Progenitor cell of endocrine pancreas (in vitro differentiated cells): ENCODE data around the gene CCDC9B. TPM values are rescaled to one million over a fixed set of nuclear protein-coding genes. Genes with fewer than 3 reads are reported as not detected.
A peak's percentile ranks its signal among the peaks of the same experiment; 100 is the strongest.

ENCODE experiments used
- DNase-seq: peaks from one replicate; pipeline ENCODE4 v3.0.0; 2021; ENCODE audit warnings: low spot score; ENCODE audit not compliant: unreplicated experiment
- H3K27ac Mint-ChIP-seq: 2 replicates; pipeline ENCODE4 v1.8.0; 2021; ENCODE audit warnings: mild to moderate bottlenecking, moderate library complexity, mixed read lengths
- H3K27me3 Mint-ChIP-seq: 2 replicates; pipeline ENCODE4 v1.8.0; 2021; ENCODE audit warnings: mixed read lengths
- H3K36me3 Mint-ChIP-seq: 2 replicates; pipeline ENCODE4 v1.8.0; 2022; ENCODE audit warnings: mixed read lengths; ENCODE audit not compliant: insufficient read depth
- H3K4me1 Mint-ChIP-seq: 2 replicates; pipeline ENCODE4 v1.8.0; 2021; ENCODE audit warnings: low read depth, mixed read lengths
- H3K4me3 Mint-ChIP-seq: 2 replicates; pipeline ENCODE4 v1.8.0; 2021; ENCODE audit warnings: low read depth, mild to moderate bottlenecking, moderate library complexity, mixed read lengths
- H3K9me3 Mint-ChIP-seq: 2 replicates; pipeline ENCODE4 v1.8.0; 2021; ENCODE audit warnings: low read depth, mixed read lengths
- total RNA-seq: library from RNA; stranded (reverse); gene quantifications from 2 replicates; pipeline ENCODE4 v1.2.1, GENCODE V29; 2021
- TF ChIP-seq, protein P1 (sequence below): fragments of 200-600 bp; sonication (generic); IDR thresholded peaks from one replicate; pipeline ENCODE4 v1.5.0; 2021; ENCODE audit warnings: antibody characterized with exemption, mild to moderate bottlenecking; ENCODE audit not compliant: unreplicated experiment

Gene CCDC9B
- total RNA-seq, 1 donor from 2014 or later = 0.07 TPM

DNA sequence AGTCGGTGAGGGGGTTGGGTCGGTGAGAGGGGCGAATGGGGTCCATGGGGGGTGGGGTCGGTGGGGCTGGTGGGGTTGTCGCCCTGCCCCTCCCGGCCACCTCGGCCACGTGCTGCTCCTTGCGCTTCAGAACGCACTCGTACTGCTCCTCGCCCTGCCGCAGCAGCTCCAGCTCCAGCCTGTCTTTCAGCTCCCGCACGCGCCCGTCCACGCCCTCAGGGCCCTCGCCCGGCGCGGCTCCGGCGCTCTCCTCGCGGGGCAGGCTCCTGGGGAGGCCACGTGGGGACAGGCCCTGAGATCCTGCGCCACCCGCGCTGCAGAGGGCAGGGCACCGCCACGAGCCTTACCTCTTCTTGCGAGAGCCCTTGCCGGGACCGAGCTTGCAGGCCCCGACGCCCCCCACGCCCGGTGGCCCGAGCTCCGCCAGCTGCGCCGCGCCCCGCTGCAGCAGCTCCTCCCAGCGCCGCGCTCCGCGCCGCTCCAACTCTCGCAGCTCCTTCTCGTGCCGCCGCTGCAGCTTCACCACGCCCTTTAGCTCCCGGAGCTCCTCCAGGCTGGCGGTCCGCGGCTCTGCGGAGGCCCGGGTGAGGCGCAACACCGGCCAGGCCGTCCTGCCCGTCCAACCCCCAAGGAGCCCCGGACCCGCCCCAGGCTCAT, 49.7 kb downstream of the CCDC9B start:
- Mint-ChIP-seq H3K27ac (no peak overlapping the region), H3K4me1 (peaks cover 1% of the 10 kb centered on the region), H3K27me3 (peaks cover 79% of the 10 kb centered on the region), H3K9me3 (no peaks in the 10 kb centered on the region), H3K4me3 (no peak overlapping the region), H3K36me3 (no peaks in the 10 kb centered on the region)
- DNase-seq = peak; percentile 44
- TF ChIP-seq, protein P1, sequence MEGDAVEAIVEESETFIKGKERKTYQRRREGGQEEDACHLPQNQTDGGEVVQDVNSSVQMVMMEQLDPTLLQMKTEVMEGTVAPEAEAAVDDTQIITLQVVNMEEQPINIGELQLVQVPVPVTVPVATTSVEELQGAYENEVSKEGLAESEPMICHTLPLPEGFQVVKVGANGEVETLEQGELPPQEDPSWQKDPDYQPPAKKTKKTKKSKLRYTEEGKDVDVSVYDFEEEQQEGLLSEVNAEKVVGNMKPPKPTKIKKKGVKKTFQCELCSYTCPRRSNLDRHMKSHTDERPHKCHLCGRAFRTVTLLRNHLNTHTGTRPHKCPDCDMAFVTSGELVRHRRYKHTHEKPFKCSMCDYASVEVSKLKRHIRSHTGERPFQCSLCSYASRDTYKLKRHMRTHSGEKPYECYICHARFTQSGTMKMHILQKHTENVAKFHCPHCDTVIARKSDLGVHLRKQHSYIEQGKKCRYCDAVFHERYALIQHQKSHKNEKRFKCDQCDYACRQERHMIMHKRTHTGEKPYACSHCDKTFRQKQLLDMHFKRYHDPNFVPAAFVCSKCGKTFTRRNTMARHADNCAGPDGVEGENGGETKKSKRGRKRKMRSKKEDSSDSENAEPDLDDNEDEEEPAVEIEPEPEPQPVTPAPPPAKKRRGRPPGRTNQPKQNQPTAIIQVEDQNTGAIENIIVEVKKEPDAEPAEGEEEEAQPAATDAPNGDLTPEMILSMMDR = no peak

DNA sequence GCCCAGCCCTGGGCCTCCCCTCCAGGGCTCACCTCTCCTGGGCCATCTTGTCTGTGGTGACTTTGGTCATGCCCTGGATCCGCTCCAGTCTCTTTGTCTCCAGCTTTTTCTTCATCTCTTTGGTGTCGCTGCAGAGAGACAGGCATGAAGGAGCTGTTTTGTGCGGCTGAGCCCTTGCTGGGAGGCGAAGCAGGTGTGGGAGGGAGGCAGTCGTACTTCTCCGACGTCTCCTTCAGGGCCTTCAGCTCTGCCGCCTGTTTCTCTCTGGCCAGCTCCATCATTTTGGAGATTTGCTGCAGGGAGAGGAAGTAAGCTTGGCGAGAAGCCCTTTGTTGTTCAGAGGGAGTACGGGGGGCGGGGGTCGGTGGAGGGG, 50.2 kb downstream of the CCDC9B start:
- Mint-ChIP-seq H3K9me3 (no peaks in the 10 kb centered on the region), H3K27me3 (peaks cover 80% of the 10 kb centered on the region), H3K36me3 (no peaks in the 10 kb centered on the region), H3K27ac (no peak overlapping the region), H3K4me1 (peaks cover 1% of the 10 kb centered on the region), H3K4me3 (peak overlapping the region; percentile 42)
- TF ChIP-seq, protein P1 = no peak
- no peak for DNase-seq

DNA sequence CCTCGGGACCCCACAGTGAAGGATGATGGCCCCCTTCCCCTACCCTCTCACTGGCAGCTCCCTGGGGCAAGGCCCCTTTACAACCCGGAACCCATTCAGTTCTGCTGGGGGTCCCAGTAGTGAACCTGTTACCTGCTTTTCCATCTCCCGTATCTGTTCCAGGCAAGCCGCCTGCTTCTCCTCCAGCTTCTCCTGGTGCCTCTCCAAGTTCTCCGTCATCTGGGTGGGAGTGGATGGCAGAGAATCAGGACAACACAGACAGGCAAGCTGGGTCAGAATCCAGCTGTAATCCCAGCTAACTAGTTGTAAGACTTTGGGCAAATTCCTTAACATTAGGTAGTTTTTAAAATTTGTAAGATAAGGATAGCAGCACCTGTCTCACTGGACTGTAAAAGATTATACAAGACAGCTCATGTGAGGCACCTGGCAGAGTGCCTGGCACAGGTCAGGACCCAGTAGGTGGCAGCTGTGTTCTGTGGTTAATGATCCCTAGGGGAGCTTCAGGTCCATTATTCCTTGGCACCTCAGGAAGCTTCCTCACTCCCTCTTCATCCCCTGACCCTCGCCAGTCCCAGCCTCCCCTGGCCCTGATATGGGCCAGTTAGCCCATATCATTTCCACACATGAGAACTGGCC, 51.5 kb downstream of the CCDC9B start:
- Mint-ChIP-seq H3K27me3 (peaks cover 84% of the 10 kb centered on the region), H3K27ac (no peak overlapping the region), H3K4me3 (no peak overlapping the region), H3K4me1 (peaks cover 1% of the 10 kb centered on the region), H3K9me3 (no peaks in the 10 kb centered on the region), H3K36me3 (no peaks in the 10 kb centered on the region)
- TF ChIP-seq, protein P1 = no peak
- no peak for DNase-seq

DNA sequence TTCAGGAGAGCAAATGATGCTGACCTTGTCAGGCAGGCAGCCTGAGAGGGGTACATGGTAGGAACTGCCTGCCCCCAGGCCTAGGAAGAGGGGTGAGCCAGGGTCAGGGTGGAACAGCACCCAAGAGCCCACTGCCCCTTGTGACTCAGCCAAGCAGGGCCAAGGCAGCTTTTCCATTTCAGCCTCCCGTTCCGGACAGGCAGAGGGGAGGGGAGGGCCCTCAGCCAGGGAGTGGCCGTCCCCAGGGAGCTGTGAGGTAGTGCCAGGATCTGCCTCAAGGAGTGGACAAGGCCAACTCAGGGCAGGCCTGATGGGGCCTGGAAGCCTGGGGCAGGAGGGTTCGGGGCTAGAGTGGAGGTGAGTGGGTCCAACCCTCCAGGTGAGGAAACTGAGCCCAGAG, 52.8 kb downstream of the CCDC9B start:
- Mint-ChIP-seq H3K4me1 (peaks cover 1% of the 10 kb centered on the region), H3K27me3 (peaks cover 85% of the 10 kb centered on the region), H3K27ac (no peak overlapping the region), H3K36me3 (no peaks in the 10 kb centered on the region), H3K4me3 (no peak overlapping the region), H3K9me3 (no peaks in the 10 kb centered on the region)
- TF ChIP-seq, protein P1 = no peak
- no peak for DNase-seq

DNA sequence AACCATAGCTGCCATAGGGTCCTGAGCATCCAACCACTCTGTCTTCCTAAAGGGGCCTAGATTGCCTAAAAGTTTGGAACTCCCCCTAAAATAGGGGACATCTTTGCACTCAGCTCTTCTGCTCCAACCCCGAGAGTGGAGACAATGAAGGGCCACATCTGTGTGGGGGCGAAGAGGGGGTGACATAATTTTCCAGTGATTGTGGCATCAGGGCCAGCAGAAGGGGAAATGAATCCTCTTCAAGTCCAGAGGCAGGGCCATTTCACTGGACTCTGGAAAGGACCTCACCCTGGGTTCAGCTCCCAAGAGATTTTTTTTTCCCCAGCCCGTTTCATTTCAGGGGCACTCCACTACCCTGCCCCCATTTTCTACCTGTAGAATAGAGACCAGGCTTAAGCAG, 53.2 kb downstream of the CCDC9B start:
- no peak overlapping the region for H3K27ac Mint-ChIP-seq
- H3K9me3 Mint-ChIP-seq = no peaks in the 10 kb centered on the region
- H3K4me3 Mint-ChIP-seq = no peak overlapping the region
- H3K4me1 Mint-ChIP-seq = peaks cover 1% of the 10 kb centered on the region
- no peaks in the 10 kb centered on the region for H3K36me3 Mint-ChIP-seq
- DNase-seq = no peak
- TF ChIP-seq, protein P1 = no peak
- H3K27me3 Mint-ChIP-seq = peaks cover 80% of the 10 kb centered on the region
